ENCODE data around the gene TMTC1.

DNA sequence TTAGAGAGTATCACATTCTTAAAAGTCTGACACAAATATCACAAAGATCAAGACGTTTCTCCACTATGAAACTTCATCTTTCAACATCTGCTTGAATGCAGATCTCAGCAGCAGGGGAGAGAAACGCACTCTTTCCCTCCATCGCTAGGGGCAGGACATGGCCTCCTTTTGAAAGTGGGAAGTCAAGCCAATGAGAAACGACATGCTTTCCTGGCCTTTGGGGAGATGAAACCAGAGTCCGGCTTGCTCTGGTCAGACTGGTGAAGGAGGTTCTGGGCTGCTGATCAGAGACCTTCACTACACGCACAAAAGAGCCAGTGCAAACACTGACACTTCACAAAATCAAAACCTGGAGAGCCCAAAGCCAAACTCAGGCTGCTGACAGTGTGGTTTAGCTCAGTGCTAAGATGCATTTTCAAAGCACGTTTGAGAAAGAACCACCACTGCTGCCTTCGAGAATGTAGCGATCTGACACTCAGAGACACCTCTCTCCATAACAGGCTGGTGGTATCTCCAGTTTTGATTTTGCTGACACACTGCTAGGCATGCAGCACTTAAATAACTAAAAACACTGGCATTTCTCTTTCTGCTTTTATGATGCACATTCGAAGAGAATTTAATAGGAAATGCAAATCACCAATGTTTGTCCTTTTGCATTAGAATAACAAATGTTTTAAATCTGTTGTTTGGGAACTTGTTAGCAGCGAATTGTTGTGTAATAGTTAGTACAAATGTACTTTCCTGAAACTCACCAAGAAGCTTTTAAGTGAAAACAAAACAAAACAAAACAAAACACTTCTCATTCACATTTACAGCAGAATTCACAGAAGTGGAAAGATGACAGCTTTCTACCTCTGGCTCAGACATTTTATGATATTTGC lies 192.4 kb downstream of the TMTC1 start:
- TF ChIP-seq CTCF (IDR thresholded peaks at IDR 0.05 in 8 of 11, conservative IDR thresholded peaks at IDR 0.05 in 3 of 11) = no peak
- no peak for TF ChIP-seq POLR2A (IDR thresholded peaks at IDR 0.05)
- no peak for TF ChIP-seq POLR2AphosphoS5 (IDR thresholded peaks at IDR 0.05)

All from spleen (tissue), 7 donors.